Vagina (tissue), 2 donors: ENCODE data around the gene COQ2.

ENCODE experiments used
- CTCF ChIP-seq, 3 experiments: fragments of 450-650 bp in 2 of 3; fragments of 200-600 bp in 1 of 3; sonication (generic) in 1 of 3; IDR thresholded peaks; one replicate each; pipeline ENCODE4 v1.5.1; 2017 to 2019; ENCODE audit warnings: antibody characterized with exemption in 3 of 3, mild to moderate bottlenecking in 2 of 3, moderate library complexity in 2 of 3
- POLR2AphosphoS5 ChIP-seq, 2 donors: sonication (generic); formaldehyde crosslinking; IDR thresholded peaks; one replicate each; pipeline ENCODE4 v1.9.0; 2017; ENCODE audit warnings: antibody characterized with exemption in 2 of 2, mild to moderate bottlenecking in 2 of 2, low read depth in 1 of 2; ENCODE audit not compliant: insufficient read depth in 1 of 2

DNA sequence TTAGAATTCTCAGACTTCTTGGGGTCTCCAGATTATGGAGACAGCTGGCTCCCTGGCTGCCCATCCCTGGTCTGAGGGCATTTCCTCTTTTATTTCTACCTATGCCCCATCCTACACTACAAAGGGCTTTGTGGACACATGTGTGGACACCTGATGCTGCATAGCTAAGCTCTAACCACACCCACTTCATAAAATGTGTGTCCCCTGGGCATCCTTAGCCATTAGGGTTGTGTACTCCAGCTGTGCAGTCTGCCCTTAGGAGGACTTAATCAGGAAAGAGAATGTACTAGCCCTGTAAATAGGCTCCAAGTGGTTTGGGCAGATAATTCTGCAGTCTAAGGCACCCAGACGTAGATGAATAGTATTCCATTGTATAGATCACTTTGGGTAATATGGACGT, 47.0 kb downstream of the COQ2 start:
- TF ChIP-seq CTCF (IDR thresholded peaks at IDR 0.05) (no peak), POLR2AphosphoS5 (IDR thresholded peaks at IDR 0.05; ENCODE audit: insufficient read depth in 1 of 2, low read depth in 1 of 2) (no peak)
